Fibroblast of peridontal ligament (primary cell): ENCODE measurements around the gene BMP8A.
"Not testable (repeated sequence)": the region's sequence is repeated elsewhere in the genome, so short reads cannot be mapped to it uniquely, and the experiment has no call there.

Experiments
- DNase-seq: peaks from one replicate; pipeline ENCODE4 v3.0.0-alpha.2; 2010; ENCODE audit errors: extremely low read depth

BMP8A gene

DNA sequence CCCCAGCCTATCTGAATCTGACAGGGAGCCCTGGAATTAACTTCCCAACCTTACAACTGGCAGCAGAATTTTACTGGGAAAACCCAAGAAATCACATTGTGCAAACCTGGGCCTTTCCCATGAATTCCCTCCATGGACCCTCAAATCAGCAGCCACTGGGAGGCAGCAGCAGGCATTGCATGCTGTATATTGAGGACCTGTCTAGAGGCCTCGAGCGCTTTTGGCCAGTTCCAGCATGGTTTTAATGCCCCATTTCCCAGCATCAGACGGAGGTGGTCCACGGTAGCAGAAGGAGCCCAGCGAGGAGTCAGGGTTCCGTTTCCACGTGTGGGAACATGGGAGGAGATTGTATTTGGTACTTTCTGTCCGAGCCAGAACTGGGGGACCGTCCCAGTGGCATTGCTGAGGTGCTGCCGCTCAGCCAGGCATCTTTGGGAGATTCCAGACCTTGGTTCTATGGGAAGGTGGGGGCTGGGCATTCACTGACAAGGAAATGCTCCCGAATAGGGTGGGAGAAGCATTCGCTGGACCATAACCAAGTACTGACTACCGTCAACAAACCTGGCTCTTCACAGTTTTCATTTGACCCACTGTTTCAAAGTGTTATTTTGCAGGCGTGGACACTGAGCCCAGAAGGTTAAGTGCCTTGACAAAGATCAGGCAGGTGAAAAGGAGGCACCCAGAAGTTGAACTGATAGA lies 15.9 kb downstream of the BMP8A start:
- DNase-seq, result no peak

DNA sequence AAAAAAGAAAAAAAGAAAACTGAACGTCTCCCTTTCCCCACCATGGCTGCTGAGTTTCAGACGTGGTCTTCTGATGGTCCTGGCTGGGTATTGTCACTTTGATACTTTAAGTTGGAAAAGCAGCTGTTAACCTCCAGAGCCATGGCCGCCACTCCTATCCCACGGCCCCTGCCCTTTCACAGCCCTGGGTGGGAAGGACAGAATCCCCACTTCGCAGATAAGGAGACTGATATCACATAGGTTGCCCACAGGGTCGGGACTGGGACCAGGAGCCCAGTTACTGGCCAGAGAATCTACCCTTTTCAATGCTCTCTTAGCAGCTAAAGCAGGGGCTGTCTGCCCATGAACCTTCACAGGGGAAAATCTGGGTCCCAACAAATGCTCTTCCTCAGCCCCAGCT lies 16.8 kb downstream of the BMP8A start:
- DNase-seq, result no peak

DNA sequence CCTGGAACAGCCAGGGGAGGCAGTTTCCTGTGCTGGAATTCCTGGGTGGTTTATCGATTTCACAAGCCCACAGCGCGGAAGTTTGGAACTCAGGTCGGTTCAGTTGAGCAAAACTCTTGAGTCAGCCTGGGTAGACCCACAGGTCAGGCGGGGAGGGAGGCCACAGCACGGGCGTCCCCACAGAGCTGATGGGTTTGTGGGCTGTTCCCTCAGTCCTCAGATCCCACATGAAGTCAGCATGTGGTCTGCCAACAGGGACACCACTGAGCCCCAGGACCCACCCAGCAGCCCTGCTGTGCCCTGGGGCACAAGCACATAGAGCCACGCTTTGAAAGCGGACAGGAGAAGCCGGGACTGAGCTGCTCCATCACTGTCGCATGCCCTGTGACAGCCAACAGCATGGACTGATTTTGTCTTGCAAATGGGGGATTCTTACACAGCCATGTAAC lies 17.4 kb downstream of the BMP8A start:
- DNase-seq, result peak; percentile 64

DNA sequence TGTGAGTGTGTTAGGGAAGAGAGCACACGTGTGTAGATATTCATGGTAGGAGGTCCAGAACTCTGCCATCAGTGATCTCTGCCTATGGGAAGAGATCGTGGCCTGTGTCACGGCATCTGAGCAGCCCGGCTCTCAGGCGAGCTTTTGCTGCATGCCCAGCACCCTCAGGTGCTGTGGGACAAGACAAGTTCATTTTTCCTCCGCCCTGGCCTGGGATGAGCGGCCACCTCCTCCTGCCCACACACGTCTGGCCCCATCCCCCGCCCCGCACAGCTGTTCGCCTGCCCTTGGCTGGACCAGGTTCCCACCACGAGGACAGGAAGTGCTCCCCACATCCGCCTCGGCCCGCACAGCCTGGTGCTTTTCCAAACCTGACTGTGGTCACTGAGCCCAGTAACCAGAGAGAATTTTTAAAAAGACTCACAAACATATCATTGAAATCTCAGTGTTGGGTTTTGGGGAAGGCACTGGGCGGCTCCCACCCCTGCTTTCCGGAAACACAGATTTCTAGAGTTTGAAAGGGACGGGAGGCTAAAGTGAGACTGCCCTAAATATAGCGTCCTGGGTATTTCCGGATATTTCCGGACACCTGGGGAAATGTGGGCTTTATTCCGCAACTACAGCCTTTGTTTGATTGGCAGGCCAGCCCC lies 18.0 kb downstream of the BMP8A start:
- DNase-seq, result peak; percentile 36

DNA sequence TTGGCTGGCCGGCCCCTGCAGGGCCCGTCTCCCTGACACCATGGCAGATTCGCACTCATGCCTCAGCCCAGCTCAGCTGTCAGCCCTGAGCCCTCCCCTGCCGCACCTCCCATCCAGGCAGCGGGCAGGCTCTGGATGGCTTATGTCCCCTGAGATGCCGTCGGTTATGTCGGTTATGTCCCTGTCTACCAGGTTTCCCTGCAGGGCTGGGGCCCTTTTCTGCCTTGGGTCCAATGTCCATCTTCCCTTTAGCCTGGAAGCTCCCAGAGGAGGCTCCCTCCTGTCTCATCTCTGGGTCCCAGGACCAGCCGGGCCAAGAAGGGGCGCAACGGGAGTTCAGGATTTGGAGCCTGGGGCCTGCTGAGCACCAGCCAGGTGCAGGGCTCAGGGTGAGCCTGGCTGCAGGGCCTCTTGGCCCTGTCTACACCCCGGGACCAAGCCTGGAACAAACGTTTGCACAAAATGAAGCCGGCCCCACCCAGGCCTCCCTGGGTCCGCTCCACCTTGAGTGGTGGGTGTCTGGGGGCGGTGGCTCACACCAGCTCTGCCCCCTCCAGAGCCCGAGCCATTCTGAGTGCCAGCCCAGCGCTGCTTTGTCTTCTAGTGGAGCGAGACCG lies 19.2 kb downstream of the BMP8A start:
- DNase-seq, result not testable (repeated sequence)

DNA sequence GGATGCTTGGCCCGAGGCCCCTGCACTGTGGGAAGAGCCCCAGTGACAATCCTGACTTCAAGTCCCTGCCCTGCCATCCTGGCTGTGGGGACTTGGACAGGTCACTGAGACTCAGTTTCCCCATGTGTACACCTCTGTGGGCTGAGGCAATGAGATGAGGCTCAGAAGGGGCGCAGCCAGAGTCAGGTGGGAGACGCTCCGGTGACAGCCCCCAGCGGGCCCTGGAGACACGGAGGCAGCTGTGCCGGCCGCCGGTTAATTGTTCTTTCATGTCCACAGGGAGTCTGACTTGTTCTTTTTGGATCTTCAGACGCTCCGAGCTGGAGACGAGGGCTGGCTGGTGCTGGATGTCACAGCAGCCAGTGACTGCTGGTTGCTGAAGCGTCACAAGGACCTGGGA lies 20.0 kb downstream of the BMP8A start:
- not testable (repeated sequence) for DNase-seq

DNA sequence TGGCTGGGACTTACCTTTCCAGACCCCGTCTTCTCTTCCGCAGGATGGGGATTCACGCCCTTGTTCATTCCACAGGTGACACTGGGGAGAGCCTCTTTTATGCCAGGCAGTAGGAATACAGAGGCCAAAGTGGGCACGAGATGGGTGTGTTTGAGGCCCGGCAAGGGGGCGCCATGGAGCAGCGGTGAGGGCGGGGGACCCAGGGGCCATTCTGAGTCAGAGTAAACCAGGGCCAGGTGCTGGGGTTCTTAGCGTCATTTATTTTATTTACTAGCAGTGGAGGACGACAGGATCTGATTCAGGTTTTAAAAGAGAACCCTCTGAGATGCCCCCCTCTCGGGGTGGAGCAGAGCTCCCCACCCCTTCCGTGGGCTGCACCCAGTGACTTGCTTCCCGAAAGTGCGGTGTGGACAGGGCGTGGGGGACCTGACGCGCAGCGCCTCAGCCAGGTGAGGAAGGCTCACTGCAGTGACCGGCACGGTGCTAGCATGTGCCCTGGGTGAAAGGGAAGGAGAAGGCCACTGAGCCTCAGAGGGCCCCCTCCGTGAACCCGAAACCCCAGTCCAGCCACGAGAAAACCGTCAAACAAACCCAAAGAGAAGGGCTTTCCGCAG lies 20.9 kb downstream of the BMP8A start:
- DNase-seq, result not testable (repeated sequence)

DNA sequence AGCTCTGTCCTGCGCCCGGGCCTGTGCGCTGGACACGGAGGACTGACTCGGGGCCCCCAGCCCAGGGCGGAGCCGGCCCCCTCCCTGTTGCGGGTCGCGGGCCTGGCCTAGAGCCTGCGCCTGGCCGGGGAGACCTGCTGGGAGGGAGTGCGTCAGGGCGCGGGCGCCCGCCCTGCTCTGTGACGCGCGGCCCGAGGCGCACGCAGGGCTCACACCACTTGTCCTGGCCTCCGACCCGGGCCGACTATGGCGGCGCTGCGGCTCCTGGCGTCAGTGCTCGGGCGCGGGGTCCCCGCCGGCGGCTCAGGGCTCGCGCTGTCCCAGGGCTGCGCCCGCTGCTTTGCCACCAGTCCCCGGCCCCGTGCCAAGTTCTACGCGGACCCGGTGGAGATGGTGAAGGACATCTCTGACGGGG lies 23.3 kb downstream of the BMP8A start:
- DNase-seq, result not testable (repeated sequence)

DNA sequence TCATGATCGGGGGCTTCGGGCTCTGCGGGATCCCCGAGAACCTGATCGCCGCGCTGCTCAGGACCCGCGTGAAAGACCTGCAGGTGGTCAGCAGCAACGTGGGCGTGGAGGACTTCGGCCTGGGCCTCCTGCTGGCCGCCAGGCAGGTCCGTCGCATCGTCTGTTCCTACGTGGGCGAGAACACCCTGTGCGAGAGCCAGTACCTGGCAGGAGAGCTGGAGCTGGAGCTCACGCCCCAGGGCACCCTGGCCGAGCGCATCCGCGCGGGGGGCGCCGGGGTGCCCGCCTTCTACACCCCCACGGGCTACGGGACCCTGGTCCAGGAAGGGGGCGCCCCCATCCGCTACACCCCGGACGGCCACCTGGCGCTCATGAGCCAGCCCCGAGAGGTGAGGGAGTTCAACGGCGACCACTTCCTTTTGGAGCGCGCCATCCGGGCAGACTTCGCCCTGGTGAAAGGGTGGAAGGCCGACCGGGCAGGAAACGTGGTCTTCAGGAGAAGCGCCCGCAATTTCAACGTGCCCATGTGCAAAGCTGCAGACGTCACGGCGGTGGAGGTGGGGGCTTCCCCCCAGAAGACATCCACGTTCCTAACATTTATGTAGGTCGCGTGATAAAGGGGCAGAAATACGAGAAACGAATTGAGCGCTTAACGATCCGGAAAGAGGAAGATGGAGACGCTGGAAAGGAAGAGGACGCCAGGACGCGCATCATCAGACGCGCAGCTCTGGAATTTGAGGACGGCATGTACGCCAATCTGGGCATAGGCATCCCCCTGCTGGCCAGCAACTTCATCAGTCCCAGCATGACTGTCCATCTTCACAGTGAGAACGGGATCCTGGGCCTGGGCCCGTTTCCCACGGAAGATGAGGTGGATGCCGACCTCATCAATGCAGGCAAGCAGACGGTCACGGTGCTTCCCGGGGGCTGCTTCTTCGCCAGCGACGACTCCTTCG lies 24.0 kb downstream of the BMP8A start:
- DNase-seq, result peak; percentile 64

DNA sequence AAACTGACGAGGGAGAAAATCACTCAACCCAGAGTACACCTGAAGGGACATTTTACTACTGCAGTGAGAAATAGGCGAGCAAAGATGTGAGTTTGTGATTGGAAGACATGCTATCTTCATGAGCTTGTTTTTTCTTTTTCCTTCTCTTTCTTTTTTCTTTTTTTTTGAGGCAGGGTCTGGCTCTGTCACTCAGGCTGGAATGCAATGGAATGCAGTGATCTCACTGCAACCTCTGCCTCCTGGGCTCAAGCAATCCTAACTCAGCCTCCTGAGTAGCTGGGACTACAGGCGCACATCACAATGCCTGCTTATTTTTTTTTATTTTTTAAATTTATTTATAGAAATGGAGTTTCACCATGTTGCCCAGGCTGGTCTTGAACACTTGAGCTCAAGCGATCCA lies 25.4 kb downstream of the BMP8A start:
- DNase-seq, result not testable (repeated sequence)

DNA sequence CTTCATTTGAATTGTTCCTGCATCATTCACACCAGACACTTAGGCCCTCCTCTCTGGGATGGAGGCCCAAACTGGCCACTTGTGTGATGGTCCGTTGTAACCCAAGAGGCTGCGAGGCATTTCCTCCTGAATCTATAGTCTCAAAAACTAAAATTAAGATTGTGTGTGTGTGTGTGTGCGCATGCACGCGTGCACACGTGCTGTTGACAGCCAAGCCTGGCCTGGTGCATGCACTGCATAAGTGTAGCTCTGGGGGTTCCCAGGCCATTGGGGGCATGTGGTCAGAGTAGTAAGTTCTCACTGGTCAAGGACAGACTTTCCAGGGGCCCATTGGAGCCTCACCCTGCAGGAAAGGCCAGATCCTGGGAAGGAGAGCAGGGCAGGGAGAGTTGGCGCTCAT lies 26.5 kb downstream of the BMP8A start:
- DNase-seq, result not testable (repeated sequence)

DNA sequence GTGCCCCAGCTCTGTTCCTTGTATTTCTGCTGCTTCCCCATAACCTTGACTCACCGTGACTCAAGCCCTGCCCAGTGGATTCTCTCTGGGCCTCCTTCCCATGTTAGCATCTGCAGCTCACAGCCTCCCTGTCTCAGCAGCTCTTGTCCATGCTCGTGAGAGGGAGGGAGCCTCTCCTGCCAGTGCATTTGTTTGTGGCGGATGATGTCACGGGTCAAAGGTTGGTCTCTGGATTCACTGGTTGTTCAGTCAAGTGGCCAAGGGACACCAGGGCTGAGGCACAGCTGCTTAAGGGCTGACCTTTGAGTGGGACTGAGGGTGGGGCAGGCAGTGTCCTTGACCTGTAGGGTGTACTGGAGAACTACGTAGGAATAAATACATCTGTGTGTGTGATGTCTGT lies 27.9 kb downstream of the BMP8A start:
- not testable (repeated sequence) for DNase-seq

DNA sequence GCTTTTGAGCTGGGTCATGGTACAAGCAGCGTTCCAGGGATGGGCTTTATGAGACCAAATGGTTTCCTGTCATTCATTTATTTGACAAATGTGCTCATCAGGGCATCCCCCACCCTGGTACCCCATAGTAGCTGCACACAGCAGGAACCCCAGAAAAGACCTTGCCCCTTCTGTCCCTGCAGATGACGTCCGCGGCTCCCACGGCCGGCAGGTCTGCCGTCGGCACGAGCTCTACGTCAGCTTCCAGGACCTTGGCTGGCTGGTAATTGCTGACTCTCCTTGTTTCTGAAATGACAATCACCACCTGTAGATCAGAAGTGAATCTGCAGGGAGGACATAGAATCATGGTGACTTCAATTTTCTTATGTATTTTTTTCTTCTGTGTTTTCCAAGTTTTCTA lies 30.8 kb downstream of the BMP8A start:
- not testable (repeated sequence) for DNase-seq

DNA sequence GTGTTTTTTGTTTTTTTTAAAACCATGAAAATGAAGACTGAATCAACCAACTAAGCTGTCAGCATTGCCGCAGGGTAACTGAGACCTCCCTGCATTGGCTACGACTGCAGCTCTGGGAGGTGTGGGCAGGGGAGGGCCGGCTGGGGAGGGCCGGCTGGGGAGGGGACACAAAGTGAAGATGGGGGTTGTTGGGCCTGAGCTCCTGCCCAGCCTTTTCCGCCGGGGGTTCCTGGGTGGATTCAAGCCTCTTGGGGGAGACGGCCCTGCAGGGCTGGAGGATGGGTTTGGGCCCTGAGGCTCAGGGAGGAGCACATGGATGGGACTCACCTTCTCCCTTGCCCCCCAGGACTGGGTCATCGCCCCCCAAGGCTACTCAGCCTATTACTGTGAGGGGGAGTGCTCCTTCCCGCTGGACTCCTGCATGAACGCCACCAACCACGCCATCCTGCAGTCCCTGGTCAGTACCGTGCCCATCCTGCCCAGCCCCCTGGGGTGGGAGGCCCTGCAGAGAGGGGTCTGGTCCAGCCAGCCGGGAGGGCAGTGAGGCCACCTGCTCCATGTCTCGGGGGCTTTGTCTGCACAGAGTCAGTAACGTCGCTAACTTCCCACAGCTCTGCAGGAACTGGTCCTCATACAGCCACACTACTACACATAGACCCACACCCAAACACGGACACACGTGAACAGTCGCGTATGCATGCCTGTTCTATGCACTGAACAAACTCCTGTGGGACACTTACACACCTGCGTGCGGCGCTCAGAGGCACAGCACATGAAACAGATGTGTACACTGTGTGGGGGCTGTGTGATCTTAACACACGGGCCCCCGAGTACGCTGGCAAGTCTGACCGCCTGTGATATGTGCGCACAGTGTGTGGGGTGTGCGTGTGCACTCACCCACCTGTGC lies 31.5 kb downstream of the BMP8A start:
- no peak for DNase-seq

DNA sequence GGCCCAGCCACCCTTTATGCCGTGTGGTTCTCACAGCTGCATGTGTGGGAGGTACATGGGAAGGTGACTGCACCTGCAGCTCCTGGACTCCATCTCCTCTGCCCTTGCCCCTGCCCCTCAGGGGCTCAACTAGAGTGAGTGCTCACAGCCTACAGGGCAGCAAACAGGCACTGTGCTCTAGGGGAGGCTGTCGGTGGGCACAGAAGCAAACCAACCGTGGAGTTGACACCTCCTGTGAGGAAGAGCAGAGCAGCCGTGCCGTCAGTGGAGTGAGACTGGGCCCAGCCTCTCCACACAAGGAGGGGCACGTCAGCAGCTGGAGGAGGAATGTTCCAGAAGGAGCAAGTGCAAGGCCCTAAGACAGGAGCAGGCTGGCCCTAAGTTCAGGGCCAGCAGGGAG lies 32.7 kb downstream of the BMP8A start:
- DNase-seq, result no peak

DNA sequence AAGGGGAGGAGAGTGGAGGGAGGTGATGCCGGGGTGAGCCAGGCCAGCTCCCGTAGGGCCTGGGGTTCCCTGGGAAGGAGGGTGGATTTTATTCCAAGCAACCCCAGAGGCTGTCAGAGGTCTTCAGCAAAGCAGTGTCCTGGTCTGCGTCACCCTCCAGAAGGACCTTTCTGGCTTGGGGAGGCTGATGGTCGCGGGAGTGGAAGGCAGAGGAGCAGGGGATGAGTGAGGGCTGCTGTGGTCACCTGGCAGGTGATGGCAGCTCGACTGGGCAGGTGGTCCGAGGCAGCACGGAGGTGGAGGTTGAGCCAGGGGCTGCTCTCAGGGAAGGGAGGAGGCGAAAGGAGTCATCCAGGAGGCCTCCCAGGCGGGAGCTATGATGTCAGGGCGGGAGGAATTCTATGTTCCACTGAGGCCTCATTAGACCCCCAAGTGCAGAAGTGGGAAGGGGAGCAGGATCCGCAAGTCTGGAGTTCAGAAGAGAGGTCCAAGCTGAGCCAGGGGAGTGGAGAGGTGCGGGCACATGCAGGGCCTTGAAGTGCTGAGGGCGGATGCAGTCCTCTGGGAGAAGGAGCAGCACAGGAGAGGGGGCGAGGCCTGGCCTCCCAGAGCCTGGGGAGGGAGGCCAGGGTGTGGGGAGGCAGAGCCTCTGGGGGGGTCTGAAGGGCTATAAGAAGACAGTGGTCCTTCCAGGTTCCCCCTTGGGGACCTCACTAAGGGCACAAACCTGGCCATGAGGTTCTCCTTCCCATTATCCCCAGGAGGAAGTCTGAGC lies 33.3 kb downstream of the BMP8A start:
- DNase-seq, result no peak

DNA sequence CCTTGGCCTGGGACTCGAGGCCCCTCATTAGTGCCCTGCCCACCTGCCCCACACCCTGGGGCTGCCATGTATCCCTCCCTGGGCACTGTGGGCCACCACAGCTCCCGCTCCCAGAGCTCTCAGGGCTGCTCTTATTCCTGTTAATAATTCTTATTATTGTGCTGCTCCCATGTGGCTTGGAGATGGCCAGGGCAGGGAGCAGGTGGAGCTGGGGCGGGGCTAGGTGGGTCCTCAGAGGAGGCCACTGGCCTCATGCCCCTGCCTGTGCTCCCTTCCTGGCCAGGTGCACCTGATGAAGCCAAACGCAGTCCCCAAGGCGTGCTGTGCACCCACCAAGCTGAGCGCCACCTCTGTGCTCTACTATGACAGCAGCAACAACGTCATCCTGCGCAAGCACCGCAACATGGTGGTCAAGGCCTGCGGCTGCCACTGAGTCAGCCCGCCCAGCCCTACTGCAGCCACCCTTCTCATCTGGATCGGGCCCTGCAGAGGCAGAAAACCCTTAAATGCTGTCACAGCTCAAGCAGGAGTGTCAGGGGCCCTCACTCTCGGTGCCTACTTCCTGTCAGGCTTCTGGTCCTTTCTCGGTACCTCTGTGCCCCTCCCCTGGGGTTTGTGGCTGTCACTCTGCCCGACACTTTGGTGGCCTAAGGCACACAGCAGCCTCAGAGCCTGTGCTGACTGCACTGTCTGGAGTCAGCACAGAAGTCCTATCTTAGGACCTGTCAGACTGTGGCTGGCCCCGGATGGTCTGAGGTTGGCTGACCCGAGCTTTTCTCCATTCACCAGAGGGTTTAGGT lies 34.1 kb downstream of the BMP8A start:
- no peak for DNase-seq

DNA sequence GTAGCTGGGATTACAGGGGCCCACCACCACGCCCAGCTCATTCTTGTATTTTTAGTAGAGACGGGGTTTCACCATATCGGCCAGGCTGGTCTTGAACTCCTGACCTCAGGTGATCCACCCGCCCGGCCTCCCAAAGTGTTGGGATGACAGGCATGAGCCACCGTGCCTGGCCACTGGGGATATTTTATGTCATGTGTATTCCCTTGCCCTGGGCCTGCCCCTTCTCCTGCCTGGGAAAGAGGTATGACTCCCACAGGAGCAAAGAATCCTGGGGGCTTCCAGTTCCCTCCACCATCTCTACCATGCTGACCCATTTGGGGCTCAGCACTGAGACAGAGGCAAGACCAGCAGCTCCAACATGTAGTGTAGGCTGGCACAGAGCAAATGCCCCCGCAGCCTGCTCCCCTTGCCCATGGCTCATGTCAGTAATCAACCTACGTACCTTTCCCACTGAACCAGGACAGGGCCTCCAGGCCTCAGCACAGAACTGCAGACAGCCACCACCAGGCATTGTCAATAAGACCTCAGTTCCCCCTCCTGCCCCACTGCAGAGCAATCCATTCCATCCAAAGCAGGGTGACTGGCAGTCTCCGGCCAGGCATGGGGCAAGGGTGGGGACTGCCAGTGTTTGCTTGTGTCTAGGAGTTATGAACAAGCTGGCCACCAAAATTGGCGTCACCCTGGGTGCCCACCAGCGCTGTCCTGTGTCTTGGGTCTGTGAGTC lies 35.2 kb downstream of the BMP8A start:
- no peak for DNase-seq
